MM.1S (cell line): ENCODE data around the gene C1orf21.

Experiments
- EZH2 ChIP-seq: fragments of 300-600 bp; sonication (generic); optimal IDR thresholded peaks from 2 replicates; pipeline ENCODE3; 2017; ENCODE audit warnings: low read depth, mild to moderate bottlenecking, antibody characterized with exemption, low read length, mixed read lengths
- EZH2phosphoT487 ChIP-seq: fragments of 300-600 bp; sonication (generic); IDR thresholded peaks from 2 replicates; pipeline ENCODE4 v1.6.1; 2018; ENCODE audit warnings: antibody characterized with exemption, low read length
- TF ChIP-seq, protein P1 (sequence below): fragments of 300-600 bp; sonication (generic); IDR thresholded peaks from 2 replicates; pipeline ENCODE4 v1.5.1; 2016; ENCODE audit warnings: antibody characterized with exemption, low read length, mixed read lengths

DNA sequence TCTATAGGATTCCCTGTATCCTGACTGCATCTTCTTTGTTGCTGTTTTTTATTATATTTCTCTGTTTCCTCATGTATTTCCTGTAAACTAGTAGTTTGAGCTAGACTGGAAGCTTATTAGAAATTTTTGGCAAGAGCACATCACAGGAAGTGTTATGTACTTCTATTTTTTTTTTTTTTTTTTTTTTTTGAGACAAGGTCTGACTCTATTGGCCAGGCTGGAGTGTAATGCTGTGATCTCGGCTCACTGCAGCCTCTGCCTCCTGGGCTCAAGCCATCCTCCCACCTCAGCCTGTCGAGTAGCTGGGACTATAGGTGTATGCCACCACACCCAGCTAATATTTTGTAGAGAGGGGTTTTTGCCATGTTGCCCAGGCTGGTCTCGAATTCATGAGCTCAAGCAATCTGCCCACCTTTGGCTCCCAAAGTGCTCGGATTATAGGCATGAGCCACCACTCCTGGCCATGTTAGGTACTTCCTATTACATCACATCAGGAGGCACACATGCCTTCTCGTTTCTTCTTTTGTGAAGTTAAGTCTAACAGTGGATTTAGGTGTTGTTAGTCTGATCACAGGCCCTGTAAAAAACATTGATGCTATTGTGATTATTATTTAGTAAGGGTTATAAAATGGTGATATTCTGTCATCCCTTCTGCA lies 12.5 kb downstream of the C1orf21 start:
- TF ChIP-seq, protein P1, sequence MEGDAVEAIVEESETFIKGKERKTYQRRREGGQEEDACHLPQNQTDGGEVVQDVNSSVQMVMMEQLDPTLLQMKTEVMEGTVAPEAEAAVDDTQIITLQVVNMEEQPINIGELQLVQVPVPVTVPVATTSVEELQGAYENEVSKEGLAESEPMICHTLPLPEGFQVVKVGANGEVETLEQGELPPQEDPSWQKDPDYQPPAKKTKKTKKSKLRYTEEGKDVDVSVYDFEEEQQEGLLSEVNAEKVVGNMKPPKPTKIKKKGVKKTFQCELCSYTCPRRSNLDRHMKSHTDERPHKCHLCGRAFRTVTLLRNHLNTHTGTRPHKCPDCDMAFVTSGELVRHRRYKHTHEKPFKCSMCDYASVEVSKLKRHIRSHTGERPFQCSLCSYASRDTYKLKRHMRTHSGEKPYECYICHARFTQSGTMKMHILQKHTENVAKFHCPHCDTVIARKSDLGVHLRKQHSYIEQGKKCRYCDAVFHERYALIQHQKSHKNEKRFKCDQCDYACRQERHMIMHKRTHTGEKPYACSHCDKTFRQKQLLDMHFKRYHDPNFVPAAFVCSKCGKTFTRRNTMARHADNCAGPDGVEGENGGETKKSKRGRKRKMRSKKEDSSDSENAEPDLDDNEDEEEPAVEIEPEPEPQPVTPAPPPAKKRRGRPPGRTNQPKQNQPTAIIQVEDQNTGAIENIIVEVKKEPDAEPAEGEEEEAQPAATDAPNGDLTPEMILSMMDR: no peak
- no peak for TF ChIP-seq EZH2
- TF ChIP-seq EZH2phosphoT487: no peak
